SJCRH30 (cell line): ENCODE measurements around the gene AIM2. TPM values are rescaled to one million over a fixed set of nuclear protein-coding genes. Genes with fewer than 3 reads are reported as not detected.
"Not testable (repeated sequence)": the region's sequence is repeated elsewhere in the genome, so short reads cannot be mapped to it uniquely, and the experiment has no call there.

Experiments
- DNase-seq, 2 experiments: peaks; one replicate each; pipeline ENCODE4 v3.0.0-alpha.2; 2015 to 2020
- H3K27ac ChIP-seq: fragments of 250-450 bp; sonication (Bioruptor Pico); 2 replicates; pipeline ENCODE4 v1.5.1; 2020; ENCODE audit warnings: mild to moderate bottlenecking, moderate library complexity
- H3K27me3 ChIP-seq: fragments of 250-450 bp; sonication (Bioruptor Pico); 2 replicates; pipeline ENCODE4 v1.5.1; 2020; ENCODE audit warnings: mild to moderate bottlenecking, moderate library complexity
- H3K36me3 ChIP-seq: fragments of 250-450 bp; sonication (Bioruptor Pico); 2 replicates; pipeline ENCODE4 v1.5.1; 2020; ENCODE audit warnings: mild to moderate bottlenecking, moderate library complexity
- H3K4me1 ChIP-seq: fragments of 250-450 bp; sonication (Bioruptor Pico); 2 replicates; pipeline ENCODE4 v1.5.1; 2020; ENCODE audit warnings: mild to moderate bottlenecking, moderate library complexity
- H3K4me3 ChIP-seq: fragments of 250-450 bp; sonication (Bioruptor Pico); 2 replicates; pipeline ENCODE4 v1.5.1; 2020; ENCODE audit warnings: mild to moderate bottlenecking, moderate library complexity
- H3K9me3 ChIP-seq: fragments of 250-450 bp; sonication (Bioruptor Pico); replicated peaks from 2 replicates; pipeline ENCODE4 v1.5.1; 2020; ENCODE audit warnings: mild to moderate bottlenecking, moderate library complexity
- total RNA-seq: library from RNA; depleted of rRNA; stranded (reverse); fragments of >200 nt; shearing (Covaris generic); gene quantifications from 2 replicates; pipeline ENCODE4 v1.2.3, GENCODE V29; 2014; rRNA removed

The AIM2 gene, protein sequence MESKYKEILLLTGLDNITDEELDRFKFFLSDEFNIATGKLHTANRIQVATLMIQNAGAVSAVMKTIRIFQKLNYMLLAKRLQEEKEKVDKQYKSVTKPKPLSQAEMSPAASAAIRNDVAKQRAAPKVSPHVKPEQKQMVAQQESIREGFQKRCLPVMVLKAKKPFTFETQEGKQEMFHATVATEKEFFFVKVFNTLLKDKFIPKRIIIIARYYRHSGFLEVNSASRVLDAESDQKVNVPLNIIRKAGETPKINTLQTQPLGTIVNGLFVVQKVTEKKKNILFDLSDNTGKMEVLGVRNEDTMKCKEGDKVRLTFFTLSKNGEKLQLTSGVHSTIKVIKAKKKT
- total RNA-seq, result not detected in 2 replicates

DNA sequence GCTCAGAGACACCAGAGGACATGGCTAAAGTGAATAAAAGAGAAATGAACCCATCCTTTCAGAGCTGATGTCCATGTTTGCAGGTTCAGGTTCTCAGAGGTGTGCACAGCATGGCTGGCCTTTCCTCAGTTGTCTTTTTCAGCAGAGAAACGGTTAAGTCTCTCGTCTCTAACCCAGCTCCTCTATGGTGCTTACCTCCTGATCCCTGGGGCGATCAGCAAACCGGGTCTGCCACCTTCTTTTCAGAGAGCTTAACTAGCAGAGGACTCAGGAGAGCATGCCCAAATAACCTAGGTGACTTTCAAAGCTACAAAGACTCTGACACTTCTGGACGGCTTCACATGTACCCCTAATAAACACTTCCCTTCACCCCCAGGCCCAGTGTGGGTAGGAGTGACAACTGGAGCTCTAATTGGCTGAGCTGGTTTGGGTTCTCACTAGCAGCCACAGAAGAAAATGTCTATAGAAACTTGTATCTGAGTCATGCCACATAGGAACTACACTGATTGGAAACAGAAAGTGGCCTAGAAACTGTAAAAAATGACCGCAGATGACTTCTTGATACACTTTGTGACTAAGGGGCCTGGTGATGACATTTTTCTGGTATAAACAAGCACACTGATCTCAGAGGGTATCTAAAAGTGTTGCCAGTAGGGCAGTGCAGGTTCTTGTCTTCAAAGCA lies at the start of gene AIM2:
Gene AIM2, minus strand, starts transcription at position 329 of the 682 bp plus-strand sequence. CDS start 3,267 bp downstream, outside the sequence.
- H3K4me1 ChIP-seq, result no peaks in the 10 kb centered on the region
- no peak within 1 kb of the TSS for H3K27ac ChIP-seq
- H3K9me3 ChIP-seq, result no peaks in the 10 kb centered on the region
- no peak for DNase-seq
- H3K27me3 ChIP-seq, result peaks cover 3% of the 10 kb centered on the region; the same call in 1 of the 2 replicates
- H3K4me3 ChIP-seq, result no peak within 1 kb of the TSS
- no peaks in the 10 kb centered on the region for H3K36me3 ChIP-seq

DNA sequence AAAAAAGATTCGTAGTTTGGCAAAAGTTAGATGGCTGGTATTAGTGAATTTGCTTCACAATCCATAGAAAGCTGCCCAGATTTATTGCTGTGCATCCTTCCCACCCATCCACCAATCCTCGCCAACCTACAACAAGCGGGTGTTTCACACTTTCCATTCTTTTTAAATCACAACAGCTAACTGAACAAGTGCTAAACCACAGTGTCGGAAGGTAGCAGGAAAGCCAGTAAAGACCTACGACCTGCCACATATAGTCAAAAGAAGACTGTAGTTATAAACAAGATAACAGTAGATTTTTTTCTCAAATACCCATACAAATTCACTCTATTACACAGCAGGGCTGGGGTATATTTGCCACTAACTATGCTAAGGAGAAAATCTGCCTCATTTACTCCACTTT lies 47.0 kb upstream of the AIM2 start:
- no peaks in the 10 kb centered on the region for H3K4me1 ChIP-seq
- H3K4me3 ChIP-seq, result no peak overlapping the region
- H3K27me3 ChIP-seq, result no peaks in the 10 kb centered on the region
- no peaks in the 10 kb centered on the region for H3K9me3 ChIP-seq
- H3K36me3 ChIP-seq, result no peaks in the 10 kb centered on the region
- DNase-seq, result no peak
- no peak overlapping the region for H3K27ac ChIP-seq

DNA sequence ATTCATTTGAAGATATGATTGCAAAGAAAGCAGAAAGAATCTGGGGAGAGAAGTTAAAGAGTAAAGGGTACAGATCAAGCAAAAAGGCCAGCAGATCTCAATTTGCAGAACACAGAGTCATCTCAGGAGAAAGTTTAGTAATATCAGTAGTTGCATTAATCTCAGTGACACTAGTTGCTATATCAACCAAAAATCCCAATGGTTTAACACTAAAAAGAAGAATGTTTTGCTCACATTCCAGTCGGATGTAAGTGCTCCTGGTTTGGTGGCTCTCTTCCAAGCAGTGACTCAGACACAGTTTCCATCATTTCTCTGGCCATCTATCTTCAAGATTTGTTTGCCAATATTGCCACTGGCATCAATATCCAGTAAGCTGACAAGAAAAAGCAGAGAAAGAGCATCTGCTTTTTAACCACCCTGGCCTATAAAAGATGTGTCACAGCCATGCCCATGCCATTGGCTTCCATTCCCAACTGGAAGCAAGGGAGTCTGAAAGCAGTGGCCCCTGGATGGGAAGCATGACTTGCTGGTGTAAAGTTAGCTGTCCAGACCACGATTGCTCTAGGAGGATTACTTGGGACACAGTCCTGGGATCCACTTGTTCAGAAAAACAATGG lies 45.5 kb upstream of the AIM2 start:
- no peak overlapping the region for H3K4me3 ChIP-seq
- no peaks in the 10 kb centered on the region for H3K36me3 ChIP-seq
- H3K9me3 ChIP-seq, result no peaks in the 10 kb centered on the region
- DNase-seq, result no peak
- H3K27me3 ChIP-seq, result no peaks in the 10 kb centered on the region
- H3K27ac ChIP-seq, result no peak overlapping the region
- no peaks in the 10 kb centered on the region for H3K4me1 ChIP-seq

DNA sequence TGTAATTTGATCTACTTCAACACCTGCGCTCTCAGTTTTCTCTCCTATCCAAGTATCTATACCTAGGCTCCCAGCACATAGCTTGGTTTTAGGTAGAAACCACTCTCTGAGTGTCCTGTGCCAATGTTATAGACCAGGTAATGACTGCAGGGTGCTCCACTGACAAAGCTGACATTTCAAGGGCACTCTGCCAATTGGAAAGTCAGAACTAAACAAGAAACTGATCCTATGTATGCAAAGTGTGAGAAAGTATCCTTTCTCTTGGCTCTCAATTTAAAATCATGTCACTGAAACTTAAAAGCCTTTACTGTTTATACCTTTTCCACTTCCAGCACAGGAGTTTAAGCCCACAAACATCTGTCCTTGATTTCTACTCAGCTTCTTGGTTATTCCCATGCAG lies 45.0 kb upstream of the AIM2 start:
- no peaks in the 10 kb centered on the region for H3K36me3 ChIP-seq
- H3K4me1 ChIP-seq, result no peaks in the 10 kb centered on the region
- H3K27ac ChIP-seq, result no peak overlapping the region
- no peaks in the 10 kb centered on the region for H3K27me3 ChIP-seq
- no peak for DNase-seq
- H3K9me3 ChIP-seq, result no peaks in the 10 kb centered on the region
- H3K4me3 ChIP-seq, result no peak overlapping the region

DNA sequence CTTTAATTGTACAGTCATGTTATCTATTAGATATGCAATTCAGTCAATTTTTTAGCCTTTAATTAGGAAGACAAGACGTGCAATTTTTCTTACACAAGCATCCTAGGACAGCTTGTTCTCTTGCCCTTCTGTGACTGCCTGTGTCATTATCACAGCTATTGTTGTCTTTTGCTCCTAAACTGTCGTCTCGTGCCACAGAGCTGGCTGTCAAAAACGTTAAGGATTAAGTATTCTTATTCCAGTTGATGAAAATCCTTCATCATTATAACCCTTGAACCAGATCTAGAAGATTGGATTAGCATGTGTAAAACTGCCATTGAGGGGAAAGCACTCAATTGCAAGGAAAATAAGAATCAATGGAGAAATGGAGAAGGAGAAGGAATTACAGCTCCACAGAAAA lies 43.8 kb upstream of the AIM2 start:
- Histone ChIP-seq H3K4me1 (no peaks in the 10 kb centered on the region), H3K36me3 (no peaks in the 10 kb centered on the region), H3K4me3 (no peak overlapping the region), H3K27ac (no peak overlapping the region), H3K9me3 (no peaks in the 10 kb centered on the region), H3K27me3 (no peaks in the 10 kb centered on the region)
- DNase-seq, result no peak

DNA sequence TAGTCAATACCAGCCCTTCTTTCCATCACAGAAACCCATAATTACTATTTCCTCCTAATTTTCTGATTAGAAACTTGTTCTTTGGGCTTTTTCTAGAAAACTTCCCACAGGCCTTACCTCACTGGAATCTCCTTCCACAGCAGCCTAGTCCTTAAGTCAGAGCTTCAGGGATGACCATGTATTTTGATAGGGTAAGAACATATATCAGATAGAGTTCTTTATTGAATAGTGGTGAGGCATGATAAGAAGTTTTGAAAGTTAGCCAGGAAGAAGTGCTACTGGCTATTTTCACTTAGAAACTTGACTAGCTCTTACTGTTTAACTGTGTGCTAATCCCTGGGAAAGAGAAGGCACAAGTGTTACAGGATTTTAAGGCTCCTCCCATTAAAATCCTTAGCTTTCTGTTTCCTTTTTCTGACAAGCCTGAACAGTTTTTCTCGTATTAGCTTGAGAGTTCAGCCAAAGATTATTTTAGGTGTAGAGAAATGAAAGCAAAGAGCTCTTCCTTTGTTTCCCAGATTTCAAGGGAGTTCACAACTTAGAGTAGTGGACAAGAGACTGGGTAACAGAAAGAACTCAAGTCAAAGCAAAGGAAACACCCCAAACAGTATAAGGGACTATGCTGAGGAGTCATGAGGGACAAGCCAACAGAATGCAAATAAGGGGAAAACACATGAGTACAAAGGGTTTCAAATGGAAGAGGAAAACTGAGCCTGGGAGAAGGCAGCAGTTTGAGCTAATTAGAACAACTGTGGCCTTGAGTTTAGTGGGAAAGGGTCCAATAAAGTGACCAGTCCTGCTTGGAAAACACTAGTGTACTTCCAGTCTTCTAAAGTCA lies 37.2 kb upstream of the AIM2 start:
- H3K36me3 ChIP-seq, result no peaks in the 10 kb centered on the region
- no peaks in the 10 kb centered on the region for H3K27me3 ChIP-seq
- H3K9me3 ChIP-seq, result no peaks in the 10 kb centered on the region
- no peak for DNase-seq
- no peak overlapping the region for H3K27ac ChIP-seq
- H3K4me1 ChIP-seq, result no peaks in the 10 kb centered on the region
- H3K4me3 ChIP-seq, result no peak overlapping the region

DNA sequence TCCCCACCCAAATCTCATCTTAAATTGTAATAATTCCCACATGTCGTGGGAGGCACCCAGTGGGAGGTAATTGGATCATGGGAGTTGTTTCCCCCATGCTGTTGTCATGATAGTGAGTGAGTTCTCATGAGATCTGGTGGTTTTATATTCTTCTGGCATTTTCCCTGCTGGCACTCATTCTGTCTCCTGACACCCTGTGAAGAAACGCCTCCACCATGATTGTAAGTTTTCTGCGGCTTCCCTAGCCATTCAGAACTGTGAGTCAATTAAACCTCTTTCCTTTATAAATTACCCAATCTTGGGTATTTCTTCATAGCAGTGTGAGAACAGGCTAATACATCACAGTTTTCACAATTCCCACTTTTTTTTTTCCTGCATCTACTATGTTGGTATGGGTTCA lies 26.5 kb upstream of the AIM2 start:
- H3K9me3 ChIP-seq, H3K27ac ChIP-seq, H3K4me3 ChIP-seq, H3K36me3 ChIP-seq, H3K4me1 ChIP-seq, H3K27me3 ChIP-seq, DNase-seq: not testable (repeated sequence)

DNA sequence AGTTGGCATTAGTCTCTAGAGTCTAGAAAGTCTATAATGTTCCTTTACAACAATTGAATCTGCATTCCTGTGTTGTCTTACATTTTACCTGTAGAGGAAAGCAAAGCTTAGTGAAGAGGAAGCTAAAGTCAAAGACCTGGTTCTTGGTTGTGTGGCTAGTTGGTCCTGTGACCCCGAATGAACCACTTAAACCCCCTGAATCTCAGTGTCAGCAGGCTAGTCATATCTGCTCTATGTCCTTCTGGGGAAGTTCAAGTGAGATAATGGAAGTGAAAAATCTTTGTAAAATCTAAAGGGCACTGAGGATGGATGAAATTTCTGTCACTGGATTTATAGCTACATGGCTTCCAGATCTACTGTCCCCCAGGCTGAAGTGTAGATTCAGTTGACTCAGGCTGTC lies 24.0 kb upstream of the AIM2 start:
- Histone ChIP-seq H3K9me3 (no peaks in the 10 kb centered on the region), H3K27ac (no peak overlapping the region), H3K27me3 (peaks cover 5% of the 10 kb centered on the region; the same call in 1 of the 2 replicates), H3K36me3 (no peaks in the 10 kb centered on the region), H3K4me3 (no peak overlapping the region), H3K4me1 (no peaks in the 10 kb centered on the region)
- DNase-seq, result no peak

DNA sequence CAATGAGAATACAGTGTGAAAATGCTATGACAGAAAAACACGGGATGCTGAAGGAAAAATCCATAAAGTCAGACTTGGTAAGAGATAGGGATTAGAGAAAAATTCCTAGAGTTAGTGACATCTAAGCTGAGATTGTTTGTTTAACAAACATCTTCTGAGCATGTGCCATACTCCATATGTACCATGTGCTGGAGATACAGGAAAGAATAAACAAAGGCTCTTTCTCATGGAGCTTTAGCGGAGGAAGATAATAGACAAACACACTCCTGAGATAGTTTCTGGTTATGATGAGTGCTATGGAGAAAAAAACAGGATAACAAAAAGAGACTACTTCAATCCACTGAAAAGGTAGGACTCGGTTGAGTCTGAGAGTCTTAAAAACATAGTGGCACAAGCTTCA lies 22.0 kb upstream of the AIM2 start:
- no peak overlapping the region for H3K27ac ChIP-seq
- H3K9me3 ChIP-seq, result no peaks in the 10 kb centered on the region
- peaks cover 10% of the 10 kb centered on the region; the same call in 1 of the 2 replicates for H3K27me3 ChIP-seq
- no peaks in the 10 kb centered on the region for H3K4me1 ChIP-seq
- no peak for DNase-seq
- H3K4me3 ChIP-seq, result no peak overlapping the region
- H3K36me3 ChIP-seq, result no peaks in the 10 kb centered on the region

DNA sequence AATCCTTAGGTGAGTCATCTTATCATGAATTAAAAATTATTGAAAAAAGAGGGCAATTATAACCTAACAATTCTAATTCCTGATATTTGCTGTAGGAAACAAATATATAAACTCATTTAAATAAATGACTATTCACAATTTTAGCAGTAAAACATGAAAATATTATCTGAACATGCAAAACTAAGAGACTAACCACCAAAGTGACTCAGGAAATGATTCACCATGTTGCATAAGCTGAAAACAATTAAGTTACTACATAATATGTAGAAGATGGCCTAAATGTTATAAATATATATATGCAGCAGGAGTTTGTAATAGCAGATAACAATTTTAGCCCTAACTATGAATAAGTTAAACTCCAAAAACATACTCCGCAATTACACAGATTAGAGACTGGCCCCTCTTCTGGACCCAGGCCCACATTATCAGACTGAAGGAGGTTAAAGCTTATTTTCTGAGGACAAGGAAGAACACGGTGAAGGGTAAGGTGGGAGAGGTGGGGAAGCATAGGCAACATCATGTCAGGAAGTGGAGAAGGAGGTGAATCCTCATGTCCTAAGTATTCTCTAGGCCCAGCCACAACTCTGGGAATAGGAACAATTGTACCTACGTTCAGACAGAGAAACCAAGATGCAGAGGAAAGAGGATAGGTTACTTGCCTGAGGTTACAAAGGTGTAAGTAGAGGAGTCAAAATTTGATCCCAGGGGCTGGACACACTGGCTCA lies 15.6 kb upstream of the AIM2 start:
- no peak for DNase-seq
- no peak overlapping the region for H3K27ac ChIP-seq

DNA sequence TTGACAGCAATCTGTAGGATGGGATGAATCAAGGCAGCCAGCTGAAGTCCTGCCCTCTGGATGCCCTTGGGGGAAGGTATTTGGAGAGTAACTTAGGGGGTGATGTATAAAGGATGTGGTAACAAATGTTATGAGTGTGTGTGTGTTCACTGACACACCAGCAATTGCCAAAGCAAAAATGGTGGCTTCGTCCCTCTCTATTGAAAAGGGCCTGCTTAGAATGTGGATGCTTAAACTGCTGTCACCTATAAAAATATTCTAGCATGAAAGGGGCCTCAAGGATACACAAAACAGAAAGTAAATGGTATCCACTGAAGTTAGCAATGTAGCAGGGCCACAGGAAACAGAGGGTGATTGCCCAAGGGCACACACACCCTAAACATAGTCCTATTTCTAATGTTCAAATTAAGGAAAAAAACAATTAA lies 15.1 kb upstream of the AIM2 start:
- no peak for DNase-seq
- H3K9me3 ChIP-seq, result no peaks in the 10 kb centered on the region
- H3K36me3 ChIP-seq, result no peaks in the 10 kb centered on the region
- no peak overlapping the region for H3K27ac ChIP-seq
- no peaks in the 10 kb centered on the region for H3K4me1 ChIP-seq
- H3K27me3 ChIP-seq, result 0 out of 2 replicates have a peak, but pooled peaks cover 5% of the 10 kb centered on the region
- H3K4me3 ChIP-seq, result no peak overlapping the region

More for the DNA sequence above, 15.6 kb upstream of the AIM2 start:
- no peaks in the 10 kb centered on the region for H3K9me3 ChIP-seq
- H3K36me3 ChIP-seq, result no peaks in the 10 kb centered on the region
- no peaks in the 10 kb centered on the region for H3K4me1 ChIP-seq
- no peak overlapping the region for H3K4me3 ChIP-seq
- 0 out of 2 replicates have a peak, but pooled peaks cover 5% of the 10 kb centered on the region for H3K27me3 ChIP-seq

DNA sequence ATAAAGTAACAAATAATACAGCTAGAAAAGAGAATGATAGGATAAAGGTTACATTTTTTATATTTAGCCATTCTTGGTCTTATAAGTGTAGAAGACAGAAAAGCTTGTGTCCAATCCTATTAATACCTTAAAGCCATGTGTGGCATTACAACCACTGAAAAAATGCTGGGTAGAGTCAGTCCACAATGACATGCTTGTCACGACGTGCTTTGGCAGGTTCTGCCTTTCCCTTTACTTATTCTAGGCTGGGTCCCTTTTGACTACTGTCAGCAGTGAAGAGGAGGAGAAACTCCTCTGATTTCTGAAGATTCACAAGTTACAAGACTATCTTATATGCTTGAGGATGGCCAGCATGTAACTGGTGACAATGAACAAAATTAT lies 14.6 kb upstream of the AIM2 start:
- DNase-seq, result no peak
- Histone ChIP-seq H3K4me3 (no peak overlapping the region), H3K9me3 (no peaks in the 10 kb centered on the region), H3K27ac (no peak overlapping the region), H3K4me1 (no peaks in the 10 kb centered on the region), H3K27me3 (0 out of 2 replicates have a peak, but pooled peaks cover 5% of the 10 kb centered on the region), H3K36me3 (no peaks in the 10 kb centered on the region)

DNA sequence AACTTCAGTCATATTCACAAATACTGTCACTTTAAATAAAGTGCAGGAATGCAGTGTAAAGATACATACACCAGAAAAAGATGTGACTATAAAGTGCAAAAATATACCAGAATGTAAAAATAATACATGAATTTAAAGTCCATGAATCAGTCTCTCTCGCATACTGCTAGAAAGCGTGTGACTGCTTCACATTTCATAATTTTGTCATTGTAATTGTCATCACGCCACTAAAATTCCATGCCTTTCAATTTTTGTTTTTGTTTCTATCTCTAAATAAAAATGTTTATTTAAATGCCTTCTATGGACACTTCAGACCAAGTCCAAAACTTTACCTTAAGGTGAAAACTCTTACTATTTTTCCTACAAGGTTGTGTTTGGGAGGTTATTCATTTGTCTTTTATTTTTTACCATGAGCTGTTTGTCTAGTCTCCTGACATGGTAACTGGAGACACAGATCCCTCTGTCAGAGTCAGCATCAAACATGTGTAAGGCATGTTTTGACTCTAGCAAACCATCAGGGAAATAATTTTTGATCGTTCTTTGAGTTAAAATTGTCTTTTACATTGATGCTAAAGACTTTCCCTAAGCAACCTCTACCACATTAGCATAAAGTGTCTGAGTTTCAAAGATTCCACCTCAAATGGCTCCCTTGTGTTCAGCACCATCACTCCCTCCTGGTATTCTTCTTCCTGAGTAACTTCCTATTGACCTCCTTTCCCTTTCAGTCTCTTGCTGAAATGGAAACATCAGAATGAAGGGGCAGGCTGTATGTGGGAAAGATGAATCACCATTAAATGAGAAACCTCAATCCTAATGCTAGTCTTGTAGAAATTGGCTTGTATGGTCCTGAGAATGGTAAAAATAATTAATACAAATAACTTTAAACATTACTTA lies 14.0 kb upstream of the AIM2 start:
- 0 out of 2 replicates have a peak, but pooled peaks cover 5% of the 10 kb centered on the region for H3K27me3 ChIP-seq
- H3K27ac ChIP-seq, result no peak overlapping the region
- H3K4me1 ChIP-seq, result no peaks in the 10 kb centered on the region
- H3K4me3 ChIP-seq, result no peak overlapping the region
- DNase-seq, result no peak
- no peaks in the 10 kb centered on the region for H3K36me3 ChIP-seq
- H3K9me3 ChIP-seq, result no peaks in the 10 kb centered on the region
